GM21367 (cell line): ENCODE data around the gene TMCO6.

Source experiments
- ATAC-seq: cut with Tn5 transposase; IDR thresholded peaks from one replicate; pipeline ENCODE4 v1.9.1; 2021; ENCODE audit not compliant: unreplicated experiment

The TMCO6 gene

GRCh38 chr5:140672455-140673186, 33.4 kb downstream of the TMCO6 start:
- ATAC-seq, result no peak

GRCh38 chr5:140673187-140673976, 34.1 kb downstream of the TMCO6 start, which contains the start of gene DND1:
Gene DND1 (minus strand): TSS chr5:140673576. CDS start chr5:140673542, 34 bp downstream.
- ATAC-seq, result no peak

GRCh38 chr5:140674211-140674610, 35.0 kb downstream of the TMCO6 start:
- no peak for ATAC-seq

- ATAC-seq, result no peak
Observed at GRCh38 chr5:140674629-140675028, 35.4 kb downstream of the TMCO6 start.

- ATAC-seq, result peak; percentile 35
Observed at GRCh38 chr5:140677947-140678346, 38.7 kb downstream of the TMCO6 start.

GRCh38 chr5:140678993-140679392, 39.7 kb downstream of the TMCO6 start:
- ATAC-seq, result no peak

- no peak for ATAC-seq
Observed at GRCh38 chr5:140690376-140690932, 51.2 kb downstream of the TMCO6 start.

GRCh38 chr5:140690941-140691924, 52.0 kb downstream of the TMCO6 start, which contains the start of the genes HARS1 and HARS2:
Gene HARS1 (minus strand): TSS chr5:140691370. CDS start chr5:140691304, 66 bp downstream.
Gene HARS2 (plus strand): TSS chr5:140691455. CDS start chr5:140691649, 194 bp downstream.
- ATAC-seq, result peak; percentile 98

GRCh38 chr5:140694276-140694675, 55.0 kb downstream of the TMCO6 start:
- no peak for ATAC-seq
